Measurements from ENCODE around the gene MIX23. TPM values are rescaled to one million over a fixed set of nuclear protein-coding genes. Genes with fewer than 3 reads are reported as not detected.

Gene MIX23
- total and polyA plus RNA-seq, 4 donors, result 14.0 to 19.6 (median 16.8) TPM

Small RNA genes within 50 kb of the gene (small RNA-seq; reads per million reads assigned to genes)
- not detected for gene AC083798.1

Other genes with a start within 250 kb of the MIX23 start
- under 1 TPM; 0.05 to 0.17 TPM for gene CASR, start 199.6 kb downstream of the MIX23 start, total RNA-seq
- gene CASR, start 199.6 kb downstream of the MIX23 start, polyA plus RNA-seq, result under 1 TPM; 0.12 to 0.29 TPM
- 1 to 10 TPM; 1.5 to 6.6 TPM for gene CSTA, start 58.0 kb downstream of the MIX23 start, total RNA-seq
- 1 to 10 TPM; 3.2 to 4.7 TPM for gene CSTA, start 58.0 kb downstream of the MIX23 start, polyA plus RNA-seq
- 10 to 100 TPM; 16.6 to 17.4 TPM for gene FAM162A, start 951 bp upstream of the MIX23 start, total RNA-seq
- 100 to 1,000 TPM in 1 of 2 donors, 10 to 100 TPM in 1; 41.7 to 160 TPM for gene FAM162A, start 951 bp upstream of the MIX23 start, polyA plus RNA-seq
- 1 to 10 TPM; 2.3 to 3.7 TPM for gene WDR5B, start 32.8 kb upstream of the MIX23 start, total RNA-seq
- gene WDR5B, start 32.8 kb upstream of the MIX23 start, polyA plus RNA-seq, result 1 to 10 TPM; 1.8 TPM
- gene KPNA1, start 131.7 kb upstream of the MIX23 start, total RNA-seq, result 10 to 100 TPM; 23.7 to 42.0 TPM
- gene KPNA1, start 131.7 kb upstream of the MIX23 start, polyA plus RNA-seq, result 10 to 100 TPM; 20.7 to 23.3 TPM
- 10 to 100 TPM; 39.3 to 74.0 TPM for gene PARP9, start 181.1 kb upstream of the MIX23 start, total RNA-seq
- gene PARP9, start 181.1 kb upstream of the MIX23 start, polyA plus RNA-seq, result 10 to 100 TPM; 34.8 to 58.6 TPM
- gene DTX3L, start 181.1 kb upstream of the MIX23 start, total RNA-seq, result 10 to 100 TPM; 29.4 to 44.5 TPM
- gene DTX3L, start 181.1 kb upstream of the MIX23 start, polyA plus RNA-seq, result 10 to 100 TPM; 16.9 to 17.6 TPM
- 1 to 10 TPM; 2.8 to 3.3 TPM for gene PARP15, start 194.4 kb upstream of the MIX23 start, total RNA-seq
- 1 to 10 TPM in 1 of 2 donors, under 1 TPM in 1; 0.28 to 2.1 TPM for gene PARP15, start 194.4 kb upstream of the MIX23 start, polyA plus RNA-seq